GM19043 (cell line): ENCODE results near the gene ALPI.

Experiments
- ATAC-seq: cut with Tn5 transposase; IDR thresholded peaks from one replicate; pipeline ENCODE4 v1.9.1; 2021; ENCODE audit warnings: low read depth; ENCODE audit not compliant: unreplicated experiment

Gene ALPI

GRCh38 chr2:232493701-232494474, 37.9 kb downstream of the ALPI start:
- ATAC-seq = no peak

- no peak for ATAC-seq
These were observed 38.6 kb downstream of the ALPI start for GRCh38 chr2:232494542-232494941.

- ATAC-seq = no peak
These were observed 39.3 kb downstream of the ALPI start for GRCh38 chr2:232495292-232495691.

- ATAC-seq = no peak
These were observed 40.7 kb downstream of the ALPI start for GRCh38 chr2:232496501-232497270.

- ATAC-seq = no peak
These were observed 41.4 kb downstream of the ALPI start for GRCh38 chr2:232497348-232497747.

GRCh38 chr2:232498452-232498851, 42.5 kb downstream of the ALPI start:
- no peak for ATAC-seq

- no peak for ATAC-seq
These were observed 45.4 kb downstream of the ALPI start for GRCh38 chr2:232501331-232501771.

- ATAC-seq = no peak
These were observed 45.9 kb downstream of the ALPI start for GRCh38 chr2:232501794-232502390.

- no peak for ATAC-seq
These were observed 46.6 kb downstream of the ALPI start for GRCh38 chr2:232502511-232502910.

GRCh38 chr2:232502911-232503808, 47.2 kb downstream of the ALPI start:
- no peak for ATAC-seq

GRCh38 chr2:232503809-232504323, 47.9 kb downstream of the ALPI start:
- ATAC-seq = no peak

- ATAC-seq = no peak
These were observed 48.5 kb downstream of the ALPI start for GRCh38 chr2:232504438-232504837.

- no peak for ATAC-seq
These were observed 49.9 kb downstream of the ALPI start for GRCh38 chr2:232505856-232506255.

GRCh38 chr2:232506709-232507108, 50.8 kb downstream of the ALPI start:
- no peak for ATAC-seq

- no peak for ATAC-seq
These were observed 52.3 kb downstream of the ALPI start for GRCh38 chr2:232508251-232508650.
